HG03520 (cell line): ENCODE results near the gene PABPC3.

Experiments used
- ATAC-seq: cut with Tn5 transposase; IDR thresholded peaks from one replicate; pipeline ENCODE4 v1.9.1; 2021; ENCODE audit warnings: mild to moderate bottlenecking, moderate library complexity; ENCODE audit not compliant: unreplicated experiment

PABPC3 gene

GRCh38 chr13:25110956-25111584, 15.1 kb downstream of the PABPC3 start:
- no peak for ATAC-seq

- no peak for ATAC-seq
Observed at GRCh38 chr13:25111585-25111956, 15.6 kb downstream of the PABPC3 start.

GRCh38 chr13:25112695-25113255, 16.8 kb downstream of the PABPC3 start:
- ATAC-seq: no peak

GRCh38 chr13:25114220-25114619, 18.3 kb downstream of the PABPC3 start:
- ATAC-seq: peak; percentile 72

GRCh38 chr13:25116044-25116443, 20.1 kb downstream of the PABPC3 start:
- no peak for ATAC-seq

- no peak for ATAC-seq
Observed at GRCh38 chr13:25117312-25117711, 21.4 kb downstream of the PABPC3 start.

- ATAC-seq: no peak
Observed at GRCh38 chr13:25118378-25118905, 22.5 kb downstream of the PABPC3 start.

GRCh38 chr13:25130944-25131343, 35.0 kb downstream of the PABPC3 start:
- ATAC-seq: no peak

GRCh38 chr13:25131881-25132420, 36.0 kb downstream of the PABPC3 start:
- no peak for ATAC-seq

GRCh38 chr13:25132751-25133390, 36.9 kb downstream of the PABPC3 start:
- ATAC-seq: no peak

GRCh38 chr13:25135896-25136295, 40.0 kb downstream of the PABPC3 start:
- ATAC-seq: no peak

- no peak for ATAC-seq
Observed at GRCh38 chr13:25136880-25137787, 41.2 kb downstream of the PABPC3 start.

- ATAC-seq: no peak
Observed at GRCh38 chr13:25137788-25138115, 41.8 kb downstream of the PABPC3 start.

GRCh38 chr13:25141042-25141441, 45.1 kb downstream of the PABPC3 start:
- no peak for ATAC-seq

- ATAC-seq: no peak
Observed at GRCh38 chr13:25143706-25144105, 47.8 kb downstream of the PABPC3 start.

- ATAC-seq: peak; percentile 71
Observed at GRCh38 chr13:25147638-25148401, 51.9 kb downstream of the PABPC3 start.

GRCh38 chr13:25148402-25148771, 52.5 kb downstream of the PABPC3 start:
- ATAC-seq: no peak
